Naive B cell (primary cell): Measurements from ENCODE around the gene TBL1XR1. TPM values are rescaled to one million over a fixed set of nuclear protein-coding genes. Genes with fewer than 3 reads are reported as not detected.
"Not testable (repeated sequence)": the region's sequence is repeated elsewhere in the genome, so short reads cannot be mapped to it uniquely, and the experiment has no call there.

Source experiments
- ATAC-seq, 2 donors: fragments of 150-1000 bp; cut with Tn5 transposase; 2 replicates each; pipeline ENCODE4 v1.10.0; 2021; ENCODE audit warnings: low read depth in 2 of 2, mild to moderate bottlenecking in 2 of 2, moderate library complexity in 2 of 2
- DNase-seq: peaks from one replicate; pipeline ENCODE4 v3.0.0; 2022
- H3K27ac Mint-ChIP-seq, 6 donors: one replicate each; pipeline ENCODE4 v1.8.0; 2020 to 2022; ENCODE audit warnings: mild to moderate bottlenecking in 6 of 6, mixed read lengths in 6 of 6, moderate library complexity in 5 of 6, inconsistent platforms in 2 of 6
- H3K27me3 Mint-ChIP-seq, 3 donors: one replicate each; pipeline ENCODE4 v1.8.0; 2021 to 2022; ENCODE audit warnings: mixed read lengths in 3 of 3, mild to moderate bottlenecking in 1 of 3
- H3K36me3 Mint-ChIP-seq, 2 donors: one replicate each; pipeline ENCODE4 v1.8.0; 2020 to 2022; ENCODE audit warnings: mixed read lengths in 2 of 2, inconsistent platforms in 1 of 2, mild to moderate bottlenecking in 1 of 2
- H3K4me1 Mint-ChIP-seq, 3 donors: one replicate each; pipeline ENCODE4 v1.8.0; 2020 to 2022; ENCODE audit warnings: mixed read lengths in 3 of 3, inconsistent platforms in 1 of 3, mild to moderate bottlenecking in 1 of 3, moderate library complexity in 1 of 3
- H3K4me3 Mint-ChIP-seq, 8 donors: one replicate each; pipeline ENCODE4 v1.8.0; 2020 to 2022; ENCODE audit warnings: mild to moderate bottlenecking in 8 of 8, mixed read lengths in 8 of 8, moderate library complexity in 8 of 8, inconsistent platforms in 2 of 8
- H3K9me3 Mint-ChIP-seq, 7 donors: one replicate each; pipeline ENCODE4 v1.8.0; 2020 to 2022; ENCODE audit warnings: mixed read lengths in 7 of 7, mild to moderate bottlenecking in 5 of 7, inconsistent platforms in 2 of 7, moderate library complexity in 1 of 7
- polyA plus RNA-seq, 6 donors: library from polyadenylated mRNA; unstranded; fragments of 300-500 nt; fragmentation: Illumina TruSeq; gene quantifications; one replicate each; pipeline ENCODE4 v1.2.3, GENCODE V29; 2021; ENCODE audit warnings: low read depth in 6 of 6

The TBL1XR1 gene
- polyA plus RNA-seq, 6 donors from 2014 or later = 18.4 to 48.3 (median 33.2) TPM

GRCh38 chr3:177015881-177016280 lies 181.4 kb downstream of the TBL1XR1 start:
- Mint-ChIP-seq H3K27me3 (no peaks in the 10 kb centered on the region), H3K4me1 (no peaks in the 10 kb centered on the region)

GRCh38 chr3:177013681-177014280 lies 183.5 kb downstream of the TBL1XR1 start:
- Mint-ChIP-seq H3K27ac (no peak overlapping the region), H3K4me1 (no peaks in the 10 kb centered on the region)
- DNase-seq = no peak

More at GRCh38 chr3:177015881-177016280, 181.4 kb downstream of the TBL1XR1 start:
- H3K36me3 Mint-ChIP-seq = peaks cover 7 to 12% of the 10 kb centered on the region in 2 donors
- DNase-seq = no peak
- no peak overlapping the region for H3K27ac Mint-ChIP-seq
- H3K9me3 Mint-ChIP-seq = peaks cover 0 to 1% (median 0%) of the 10 kb centered on the region in 7 donors
- no peak for ATAC-seq
- no peak overlapping the region for H3K4me3 Mint-ChIP-seq

GRCh38 chr3:177005718-177006405 lies 191.4 kb downstream of the TBL1XR1 start:
- H3K9me3 Mint-ChIP-seq = peaks cover 10 to 36% (median 29%) of the 10 kb centered on the region in 7 donors
- no peaks in the 10 kb centered on the region for H3K4me1 Mint-ChIP-seq
- no peak overlapping the region for H3K4me3 Mint-ChIP-seq
- ATAC-seq = no peak
- no peaks in the 10 kb centered on the region for H3K27me3 Mint-ChIP-seq
- no peak for DNase-seq
- H3K36me3 Mint-ChIP-seq = peaks cover 12 to 17% of the 10 kb centered on the region in 2 donors
- H3K27ac Mint-ChIP-seq = no peak overlapping the region

More at GRCh38 chr3:177013681-177014280, 183.5 kb downstream of the TBL1XR1 start:
- H3K36me3 Mint-ChIP-seq = peaks cover 4 to 6% of the 10 kb centered on the region in 2 donors
- peaks cover 0 to 1% (median 0%) of the 10 kb centered on the region in 7 donors for H3K9me3 Mint-ChIP-seq
- H3K27me3 Mint-ChIP-seq = no peaks in the 10 kb centered on the region
- no peak overlapping the region for H3K4me3 Mint-ChIP-seq
- no peak for ATAC-seq

GRCh38 chr3:177000159-177000558 lies 197.1 kb downstream of the TBL1XR1 start:
- H3K36me3 Mint-ChIP-seq = peaks cover 4 to 14% of the 10 kb centered on the region in 2 donors
- H3K4me1 Mint-ChIP-seq, H3K27me3 Mint-ChIP-seq, H3K4me3 Mint-ChIP-seq, DNase-seq, H3K27ac Mint-ChIP-seq, ATAC-seq: not testable (repeated sequence)
- peaks cover 3 to 25% (median 15%) of the 10 kb centered on the region in 7 donors for H3K9me3 Mint-ChIP-seq

GRCh38 chr3:176995946-176996345 lies 201.3 kb downstream of the TBL1XR1 start:
- Mint-ChIP-seq H3K9me3 (peaks cover 8 to 23% (median 14%) of the 10 kb centered on the region in 7 donors), H3K36me3 (peaks cover 8 to 14% of the 10 kb centered on the region in 2 donors), H3K4me1 (no peaks in the 10 kb centered on the region), H3K27me3 (no peaks in the 10 kb centered on the region), H3K27ac (no peak overlapping the region), H3K4me3 (no peak overlapping the region)
- ATAC-seq (no peak), DNase-seq (no peak)

GRCh38 chr3:176994891-176995781 lies 202.1 kb downstream of the TBL1XR1 start:
- H3K4me3 Mint-ChIP-seq = no peak overlapping the region
- no peak for ATAC-seq

GRCh38 chr3:176994393-176994792 lies 202.9 kb downstream of the TBL1XR1 start:
- Mint-ChIP-seq H3K27me3 (no peaks in the 10 kb centered on the region), H3K9me3 (peaks cover 3 to 11% (median 9%) of the 10 kb centered on the region in 7 donors), H3K4me1 (no peaks in the 10 kb centered on the region), H3K27ac (no peak overlapping the region), H3K4me3 (no peak overlapping the region), H3K36me3 (peaks cover 5 to 8% of the 10 kb centered on the region in 2 donors)
- ATAC-seq (no peak), DNase-seq (no peak)

More at GRCh38 chr3:176994891-176995781, 202.1 kb downstream of the TBL1XR1 start:
- H3K27me3 Mint-ChIP-seq = no peaks in the 10 kb centered on the region
- no peak overlapping the region for H3K27ac Mint-ChIP-seq
- H3K9me3 Mint-ChIP-seq = peaks cover 6 to 15% (median 9%) of the 10 kb centered on the region in 7 donors
- no peaks in the 10 kb centered on the region for H3K4me1 Mint-ChIP-seq
- no peak for DNase-seq
- H3K36me3 Mint-ChIP-seq = peaks cover 6 to 8% of the 10 kb centered on the region in 2 donors

- no peaks in the 10 kb centered on the region for H3K27me3 Mint-ChIP-seq
- peaks cover 5 to 8% of the 10 kb centered on the region in 2 donors for H3K36me3 Mint-ChIP-seq
- peaks cover 2 to 9% (median 7%) of the 10 kb centered on the region in 7 donors for H3K9me3 Mint-ChIP-seq
- H3K4me1 Mint-ChIP-seq = no peaks in the 10 kb centered on the region
- no peak overlapping the region for H3K4me3 Mint-ChIP-seq
- ATAC-seq (no peak), DNase-seq (no peak)
- no peak overlapping the region for H3K27ac Mint-ChIP-seq
Measured at GRCh38 chr3:176992978-176993377, 204.3 kb downstream of the TBL1XR1 start.

- ATAC-seq (no peak), DNase-seq (no peak)
- Mint-ChIP-seq H3K9me3 (peaks cover 2 to 9% (median 7%) of the 10 kb centered on the region in 7 donors), H3K36me3 (peaks cover 5 to 8% of the 10 kb centered on the region in 2 donors), H3K27me3 (no peaks in the 10 kb centered on the region), H3K27ac (no peak overlapping the region), H3K4me1 (no peaks in the 10 kb centered on the region), H3K4me3 (no peak overlapping the region)
Measured at GRCh38 chr3:176992565-176992964, 204.7 kb downstream of the TBL1XR1 start.

GRCh38 chr3:176988795-176989194 lies 208.5 kb downstream of the TBL1XR1 start:
- no peak for ATAC-seq
- peaks cover 2 to 9% (median 7%) of the 10 kb centered on the region in 7 donors for H3K9me3 Mint-ChIP-seq
- H3K27ac Mint-ChIP-seq = no peak overlapping the region
- peaks cover 5 to 8% of the 10 kb centered on the region in 2 donors for H3K36me3 Mint-ChIP-seq
- DNase-seq = no peak
- no peak overlapping the region for H3K4me3 Mint-ChIP-seq
- H3K27me3 Mint-ChIP-seq = no peaks in the 10 kb centered on the region
- H3K4me1 Mint-ChIP-seq = no peaks in the 10 kb centered on the region

GRCh38 chr3:176987901-176988650 lies 209.2 kb downstream of the TBL1XR1 start:
- Mint-ChIP-seq H3K36me3 (peaks cover 5 to 8% of the 10 kb centered on the region in 2 donors), H3K27me3 (no peaks in the 10 kb centered on the region), H3K4me1 (no peaks in the 10 kb centered on the region), H3K27ac (no peak overlapping the region), H3K9me3 (peaks cover 2 to 9% (median 7%) of the 10 kb centered on the region in 7 donors), H3K4me3 (no peak overlapping the region)
- DNase-seq (no peak), ATAC-seq (no peak)

- no peak for DNase-seq
- H3K9me3 Mint-ChIP-seq = peaks cover 0 to 12% (median 6%) of the 10 kb centered on the region in 7 donors
- no peak overlapping the region for H3K27ac Mint-ChIP-seq
- peaks cover 0 to 7% of the 10 kb centered on the region in 2 donors for H3K36me3 Mint-ChIP-seq
- no peak overlapping the region for H3K4me3 Mint-ChIP-seq
- peaks cover 0 to 5% (median 0%) of the 10 kb centered on the region in 3 donors for H3K27me3 Mint-ChIP-seq
- ATAC-seq = no peak
- H3K4me1 Mint-ChIP-seq = no peaks in the 10 kb centered on the region
Measured at GRCh38 chr3:176978441-176978840, 218.8 kb downstream of the TBL1XR1 start.
